HEK293 (cell line): Measurements from ENCODE around the gene AK9.

Experiments used
- BCL11A ChIP-seq: fragments of 450-650 bp; formaldehyde crosslinking; IDR thresholded peaks from 2 replicates; pipeline ENCODE4 v1.5.1; 2016; ENCODE audit warnings: low read depth, missing biosample characterization, missing genetic modification characterization
- GLIS2 ChIP-seq: fragments of 450-650 bp; formaldehyde crosslinking; IDR thresholded peaks from 2 replicates; pipeline ENCODE4 v1.5.1; 2016; ENCODE audit warnings: missing biosample characterization, missing genetic modification characterization
- HOXC10 ChIP-seq: sonication (generic); formaldehyde crosslinking; IDR thresholded peaks from 2 replicates; pipeline ENCODE4 v1.8.1; 2023; ENCODE audit warnings: mild to moderate bottlenecking, missing genetic modification reagents
- HOXD13 ChIP-seq: sonication (generic); formaldehyde crosslinking; IDR thresholded peaks from 2 replicates; pipeline ENCODE4 v1.8.0; 2022; ENCODE audit warnings: missing genetic modification reagents, borderline replicate concordance
- KLF7 ChIP-seq: fragments of 450-650 bp; formaldehyde crosslinking; IDR thresholded peaks from 2 replicates; pipeline ENCODE4 v1.5.1; 2016; ENCODE audit warnings: missing biosample characterization, missing genetic modification characterization, borderline replicate concordance
- MZF1 ChIP-seq: fragments of 450-650 bp; formaldehyde crosslinking; IDR thresholded peaks from 2 replicates; pipeline ENCODE4 v1.5.1; 2017; ENCODE audit warnings: missing biosample characterization, missing genetic modification characterization, borderline replicate concordance
- OVOL3 ChIP-seq: fragments of 450-650 bp; formaldehyde crosslinking; IDR thresholded peaks from 2 replicates; pipeline ENCODE4 v1.5.1; 2016; ENCODE audit warnings: missing biosample characterization, missing genetic modification characterization
- PRDM2 ChIP-seq: fragments of 450-650 bp; formaldehyde crosslinking; IDR thresholded peaks from 2 replicates; pipeline ENCODE4 v1.5.1; 2016; ENCODE audit warnings: missing biosample characterization, missing genetic modification characterization, borderline replicate concordance
- REPIN1 ChIP-seq: fragments of 450-650 bp; formaldehyde crosslinking; IDR thresholded peaks from 2 replicates; pipeline ENCODE4 v1.5.1; 2017; ENCODE audit warnings: missing biosample characterization, missing genetic modification characterization, low read depth
- SCRT2 ChIP-seq: fragments of 450-650 bp; formaldehyde crosslinking; IDR thresholded peaks from 2 replicates; pipeline ENCODE4 v1.5.1; 2016; ENCODE audit warnings: missing biosample characterization, missing genetic modification characterization
- YY2 ChIP-seq: fragments of 450-650 bp; formaldehyde crosslinking; IDR thresholded peaks from 2 replicates; pipeline ENCODE4 v1.5.1; 2016; ENCODE audit warnings: missing biosample characterization, missing genetic modification characterization
- ZBTB26 ChIP-seq: fragments of 450-650 bp; formaldehyde crosslinking; optimal IDR thresholded peaks from 2 replicates; pipeline ENCODE3; 2016; ENCODE audit warnings: missing biosample characterization, mild to moderate bottlenecking, missing genetic modification characterization
- ZBTB8A ChIP-seq: fragments of 450-650 bp; formaldehyde crosslinking; IDR thresholded peaks from 2 replicates; pipeline ENCODE4 v1.5.1; 2016; ENCODE audit warnings: missing biosample characterization, missing genetic modification characterization
- ZIC2 ChIP-seq: fragments of 450-650 bp; formaldehyde crosslinking; IDR thresholded peaks from 2 replicates; pipeline ENCODE4 v1.5.1; 2016; ENCODE audit warnings: missing biosample characterization, missing genetic modification characterization
- ZNF175 ChIP-seq: fragments of 450-650 bp; formaldehyde crosslinking; IDR thresholded peaks from 2 replicates; pipeline ENCODE4 v1.5.1; 2016; ENCODE audit warnings: missing biosample characterization, missing genetic modification characterization
- ZNF2 ChIP-seq: fragments of 450-650 bp; formaldehyde crosslinking; IDR thresholded peaks from 2 replicates; pipeline ENCODE4 v1.5.1; 2016; ENCODE audit warnings: missing biosample characterization, missing genetic modification characterization
- ZNF202 ChIP-seq: fragments of 450-650 bp; formaldehyde crosslinking; IDR thresholded peaks from 2 replicates; pipeline ENCODE4 v1.5.1; 2016; ENCODE audit warnings: missing biosample characterization, missing genetic modification characterization, borderline replicate concordance
- ZNF341 ChIP-seq: fragments of 450-650 bp; formaldehyde crosslinking; IDR thresholded peaks from 2 replicates; pipeline ENCODE4; 2016; ENCODE audit warnings: low read depth, missing biosample characterization, missing genetic modification characterization
- ZNF391 ChIP-seq: fragments of 450-650 bp; formaldehyde crosslinking; IDR thresholded peaks from 2 replicates; pipeline ENCODE4 v1.5.1; 2016; ENCODE audit warnings: low read depth, missing biosample characterization, missing genetic modification characterization, borderline replicate concordance
- ZNF404 ChIP-seq: fragments of 450-650 bp; formaldehyde crosslinking; IDR thresholded peaks from 2 replicates; pipeline ENCODE4 v1.5.1; 2017; ENCODE audit warnings: missing biosample characterization, missing genetic modification characterization
- ZNF48 ChIP-seq: fragments of 450-650 bp; formaldehyde crosslinking; IDR thresholded peaks from 2 replicates; pipeline ENCODE4 v1.5.1; 2016; ENCODE audit warnings: missing biosample characterization, missing genetic modification characterization
- ZNF624 ChIP-seq: fragments of 450-650 bp; formaldehyde crosslinking; IDR thresholded peaks from 2 replicates; pipeline ENCODE4 v1.5.1; 2017; ENCODE audit warnings: missing biosample characterization, missing genetic modification characterization
- ZNF654 ChIP-seq: fragments of 450-650 bp; formaldehyde crosslinking; IDR thresholded peaks from 2 replicates; pipeline ENCODE4 v1.5.1; 2016; ENCODE audit warnings: low read depth, missing biosample characterization, missing genetic modification characterization
- ZNF670 ChIP-seq: fragments of 450-650 bp; formaldehyde crosslinking; IDR thresholded peaks from 2 replicates; pipeline ENCODE4 v1.5.1; 2016; ENCODE audit warnings: missing biosample characterization, missing genetic modification characterization, low read depth
- ZNF692 ChIP-seq: fragments of 450-650 bp; formaldehyde crosslinking; IDR thresholded peaks from 2 replicates; pipeline ENCODE4 v1.5.1; 2016; ENCODE audit warnings: missing biosample characterization, missing genetic modification characterization
- ZNF704 ChIP-seq: fragments of 450-650 bp; formaldehyde crosslinking; IDR thresholded peaks from 2 replicates; pipeline ENCODE4 v1.5.1; 2016; ENCODE audit warnings: missing biosample characterization, missing genetic modification characterization
- ZNF707 ChIP-seq: fragments of 450-650 bp; formaldehyde crosslinking; IDR thresholded peaks from 2 replicates; pipeline ENCODE4 v1.5.1; 2016; ENCODE audit warnings: missing biosample characterization, missing genetic modification characterization
- ZNF747 ChIP-seq: fragments of 450-650 bp; formaldehyde crosslinking; IDR thresholded peaks from 2 replicates; pipeline ENCODE4 v1.5.1; 2016; ENCODE audit warnings: missing biosample characterization, missing genetic modification characterization
- ZNF76 ChIP-seq: fragments of 450-650 bp; formaldehyde crosslinking; IDR thresholded peaks from 2 replicates; pipeline ENCODE4; 2016; ENCODE audit warnings: low read depth, missing biosample characterization, missing genetic modification characterization, borderline replicate concordance

Gene AK9

GRCh38 chr6:109456111-109456583 lies 234.9 kb downstream of the AK9 start (continued):
- TF ChIP-seq ZNF692 (tag by site-specific recombination) (peak; percentile 24; the same call in 1 of the 2 replicates), YY2 (no peak), ZNF624 (tag by site-specific recombination) (no peak), ZNF670 (no peak), OVOL3 (tag by site-specific recombination) (no peak), ZNF654 (tag by site-specific recombination) (no peak), MZF1 (no peak), SCRT2 (no peak), ZNF202 (no peak), ZNF704 (tag by site-specific recombination) (no peak), GLIS2 (tag by site-specific recombination) (peak; percentile 86), ZNF707 (no peak), ZNF747 (tag by site-specific recombination) (no peak), ZIC2 (tag by site-specific recombination) (peak; percentile 59), KLF7 (tag by site-specific recombination) (no peak), ZBTB26 (tag by site-specific recombination) (peak; percentile 33), HOXD13 (CRISPR knock-in tag) (no peak), PRDM2 (tag by site-specific recombination) (no peak), ZNF341 (tag by site-specific recombination) (no peak), ZNF391 (no peak), ZBTB8A (tag by site-specific recombination) (peak; percentile 66), ZNF404 (tag by site-specific recombination) (no peak), BCL11A (peak; percentile 54; the same call in 1 of the 2 replicates), ZNF2 (tag by site-specific recombination) (0 out of 2 replicates have a peak, but pooled peaks have one; percentile 11), ZNF48 (no peak), ZNF175 (tag by site-specific recombination) (no peak), REPIN1 (tag by site-specific recombination) (no peak), HOXC10 (CRISPR knock-in tag) (no peak), ZNF76 (tag by site-specific recombination) (0 out of 2 replicates have a peak, but pooled peaks have one; percentile 42)
